Transverse colon (tissue), 4 donors: Measurements from ENCODE around the gene RBM38. TPM values are rescaled to one million over a fixed set of nuclear protein-coding genes. Genes with fewer than 3 reads are reported as not detected.

Experiments used
- DNase-seq: peaks from one replicate; pipeline ENCODE4 v3.0.0-alpha.2; 2019
- H3K27ac ChIP-seq, 4 donors: fragments of 200-600 bp; sonication (generic); 2 replicates each; pipeline ENCODE4 v1.5.1; 2016 to 2018; ENCODE audit warnings: inconsistent platforms in 4 of 4
- H3K27me3 ChIP-seq: fragments of 200-600 bp; sonication (generic); 2 replicates; pipeline ENCODE4 v1.5.1; 2017; ENCODE audit warnings: inconsistent platforms
- H3K36me3 ChIP-seq, 4 donors: fragments of 200-600 bp; sonication (generic); 2 replicates each; pipeline ENCODE4 v1.5.1; 2017 to 2019; ENCODE audit warnings: inconsistent platforms in 4 of 4
- H3K4me1 ChIP-seq, 4 donors: fragments of 200-600 bp; sonication (generic); 2 replicates each; pipeline ENCODE4 v1.5.1; 2017 to 2020; ENCODE audit warnings: inconsistent platforms in 4 of 4
- H3K4me3 ChIP-seq, 4 donors: fragments of 200-600 bp; sonication (generic); 1 replicate in 1 of 4; 2 replicates in 3 of 4; pipeline versions ENCODE4 v1.5.1 to v1.6.1; 2017 to 2019; ENCODE audit warnings: inconsistent platforms in 4 of 4
- H3K9me3 ChIP-seq, 2 donors: fragments of 200-600 bp; sonication (generic); 2 replicates each; pipeline ENCODE4 v1.5.1; 2017 to 2019; ENCODE audit warnings: inconsistent platforms in 2 of 2
- EP300 ChIP-seq: sonication (generic); formaldehyde crosslinking; IDR thresholded peaks from one replicate; pipeline ENCODE4 v1.6.1; 2017; ENCODE audit warnings: antibody characterized with exemption, low read depth
- POLR2A ChIP-seq: fragments of 450-650 bp; IDR thresholded peaks from one replicate; pipeline ENCODE4 v1.6.1; 2016; ENCODE audit warnings: antibody characterized with exemption, mild to moderate bottlenecking, moderate library complexity
- POLR2AphosphoS5 ChIP-seq, 3 donors: sonication (generic); formaldehyde crosslinking; IDR thresholded peaks; one replicate each; pipeline ENCODE4 v1.6.1; 2016; ENCODE audit warnings: antibody characterized with exemption in 3 of 3
- WGBS, 2 donors: methylation state at CpG; one replicate each; pipeline ENCODE4 v1.1.5; 2018; ENCODE audit warnings: low coverage in 1 of 2; 5-methylcytosine and 5-hydroxymethylcytosine counted together
- in situ Hi-C, 4 donors: fragments of 200-750 bp; cut with MboI; loops; one replicate each; pipeline versions ENCODE4 v1.15.0 to v1.15.1; 2017; ENCODE audit warnings: low sequenced_read_pairs in 3 of 4, low pct_ligation_motif_present in 1 of 4, low pct_unique_long_range_greater_than_20kb in 1 of 4
- intact Hi-C: fragments of 100-400 bp; cut with DNase I; formaldehyde crosslinking; loops from one replicate; pipeline ENCODE4 v1.15.1; 2023; ENCODE audit warnings: low total_unique reads
- total RNA-seq, 4 donors: library from RNA; depleted of rRNA; stranded (reverse); fragments of >200 nt; gene quantifications; one replicate each; pipeline ENCODE4 v1.1.0, GENCODE V29; 2016
- TF ChIP-seq, protein P1 (sequence below), 5 experiments: fragments of 200-600 bp in 3 of 5; fragments of 450-650 bp in 2 of 5; sonication (generic) in 3 of 5; IDR thresholded peaks; 1 replicate in 2 of 5; 2 replicates in 3 of 5; pipeline ENCODE4 v1.5.1; 2016 to 2017; ENCODE audit warnings: antibody characterized with exemption in 5 of 5, inconsistent platforms in 3 of 5, mild to moderate bottlenecking in 2 of 5, moderate library complexity in 1 of 5

RBM38 gene
- total RNA-seq, 4 donors from 2014 or later: 26.5 to 37.4 (median 30.4) TPM

DNA sequence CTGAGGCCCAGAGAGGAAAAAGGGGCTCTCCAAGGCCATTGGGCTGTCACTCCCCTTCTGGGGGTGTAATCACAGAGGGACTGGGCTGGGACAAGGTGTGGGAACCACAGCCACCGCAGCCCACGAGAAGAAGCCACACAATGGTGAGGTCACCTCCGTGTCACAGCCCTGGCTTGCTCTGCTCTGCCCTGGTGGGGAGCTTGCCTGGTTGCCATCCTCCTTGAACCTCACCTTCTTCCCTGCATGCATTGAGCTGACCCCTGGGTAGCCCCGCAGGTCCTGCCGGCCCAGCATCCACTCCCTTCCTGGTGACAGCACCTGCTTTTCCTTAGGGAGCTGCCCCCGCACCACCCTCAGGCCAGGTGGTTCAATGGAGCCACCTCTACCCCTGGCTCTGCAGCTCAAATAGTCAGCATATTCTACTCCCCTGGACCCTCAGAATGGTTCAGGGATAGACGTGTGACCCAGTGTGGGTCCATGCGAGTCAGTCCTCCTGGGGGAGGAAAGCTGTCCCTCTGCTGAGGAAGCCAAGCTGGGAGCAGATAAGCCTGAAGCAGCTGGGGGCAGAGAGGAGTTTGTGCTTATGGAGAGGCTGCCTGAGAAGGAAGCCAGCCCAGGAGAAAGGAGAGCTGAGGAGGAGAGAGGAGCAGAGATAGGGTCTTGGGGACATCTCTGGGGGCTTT lies 21.3 kb downstream of the RBM38 start:
- H3K4me1 ChIP-seq: peaks cover 0 to 3% (median 0%) of the 10 kb centered on the region in 4 donors
- in situ Hi-C loops (no loop called here), intact Hi-C loops (no loop called here)
- H3K4me3 ChIP-seq: no peak overlapping the region
- TF ChIP-seq EP300: no peak
- no peak for TF ChIP-seq POLR2A
- no peak for TF ChIP-seq POLR2AphosphoS5 (IDR thresholded peaks at IDR 0.05)
- TF ChIP-seq, protein P1, sequence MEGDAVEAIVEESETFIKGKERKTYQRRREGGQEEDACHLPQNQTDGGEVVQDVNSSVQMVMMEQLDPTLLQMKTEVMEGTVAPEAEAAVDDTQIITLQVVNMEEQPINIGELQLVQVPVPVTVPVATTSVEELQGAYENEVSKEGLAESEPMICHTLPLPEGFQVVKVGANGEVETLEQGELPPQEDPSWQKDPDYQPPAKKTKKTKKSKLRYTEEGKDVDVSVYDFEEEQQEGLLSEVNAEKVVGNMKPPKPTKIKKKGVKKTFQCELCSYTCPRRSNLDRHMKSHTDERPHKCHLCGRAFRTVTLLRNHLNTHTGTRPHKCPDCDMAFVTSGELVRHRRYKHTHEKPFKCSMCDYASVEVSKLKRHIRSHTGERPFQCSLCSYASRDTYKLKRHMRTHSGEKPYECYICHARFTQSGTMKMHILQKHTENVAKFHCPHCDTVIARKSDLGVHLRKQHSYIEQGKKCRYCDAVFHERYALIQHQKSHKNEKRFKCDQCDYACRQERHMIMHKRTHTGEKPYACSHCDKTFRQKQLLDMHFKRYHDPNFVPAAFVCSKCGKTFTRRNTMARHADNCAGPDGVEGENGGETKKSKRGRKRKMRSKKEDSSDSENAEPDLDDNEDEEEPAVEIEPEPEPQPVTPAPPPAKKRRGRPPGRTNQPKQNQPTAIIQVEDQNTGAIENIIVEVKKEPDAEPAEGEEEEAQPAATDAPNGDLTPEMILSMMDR (IDR thresholded peaks at IDR 0.05): no peak
- no peak overlapping the region for H3K27ac ChIP-seq
- H3K27me3 ChIP-seq: no peaks in the 10 kb centered on the region
- peaks cover 0 to 13% (median 5%) of the 10 kb centered on the region in 4 donors for H3K36me3 ChIP-seq
- 85% methylated on average over 8 of the region's 8 CpGs; no CpG with 5 or more reads in 1 of the 2 donors for WGBS, 2 donors
- no peaks in the 10 kb centered on the region for H3K9me3 ChIP-seq
- no peak for DNase-seq

DNA sequence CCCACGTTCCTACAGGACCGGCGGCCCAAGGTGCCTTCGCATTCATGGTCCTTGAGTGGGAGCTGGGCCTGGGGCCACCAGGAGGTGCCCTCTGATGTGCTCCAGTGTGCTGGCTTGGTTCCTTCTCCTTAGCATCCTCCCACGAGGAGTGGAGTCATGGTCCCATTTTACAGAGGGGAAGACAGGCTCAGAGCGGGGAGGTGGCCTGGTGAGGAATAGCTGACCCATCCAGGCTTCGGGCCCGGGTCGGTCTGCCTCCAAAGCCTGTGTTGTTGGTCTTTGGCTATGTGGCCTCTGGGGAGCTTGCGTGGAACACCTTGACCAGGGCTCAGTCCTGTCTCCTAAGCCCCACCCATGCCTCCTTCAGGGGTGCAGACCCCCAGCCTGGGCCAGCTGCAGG lies 22.8 kb downstream of the RBM38 start:
- peaks cover 0 to under 1% (median 0%) of the 10 kb centered on the region in 4 donors for H3K4me1 ChIP-seq

DNA sequence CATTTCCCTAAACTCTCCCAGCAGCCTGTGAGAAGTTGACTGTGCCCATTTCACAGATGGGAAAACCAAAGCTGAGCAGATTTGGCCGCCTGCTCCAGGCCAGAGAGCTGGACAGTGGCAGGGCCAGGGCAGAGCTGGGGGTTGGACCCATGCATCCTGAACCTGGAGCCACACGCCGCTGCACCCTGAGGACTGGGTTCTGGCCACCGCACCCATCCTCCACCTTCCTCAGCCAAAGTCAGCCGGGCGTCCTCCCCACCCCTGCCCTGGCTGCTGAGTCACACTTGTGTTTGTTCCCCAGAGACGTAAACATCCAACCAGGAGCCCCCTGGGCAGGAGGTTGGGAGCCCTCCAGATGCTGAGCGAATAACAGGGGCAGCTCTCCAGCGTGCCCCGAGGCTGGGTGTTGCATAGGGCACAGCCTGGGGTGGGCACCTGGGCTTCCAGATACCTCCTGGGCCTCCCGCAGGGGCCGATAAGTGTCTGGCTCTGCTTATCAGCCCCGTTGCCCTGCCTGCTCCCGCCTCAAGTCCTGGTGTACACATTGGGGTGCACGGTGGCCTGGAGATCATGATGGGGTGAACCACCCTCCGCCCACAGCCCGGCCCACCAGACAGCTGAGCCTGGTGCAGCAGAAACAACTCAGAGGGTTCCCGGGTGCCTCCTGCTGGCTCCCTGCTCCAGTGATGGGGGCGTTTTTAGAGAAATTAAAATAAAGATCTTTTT lies 23.8 kb downstream of the RBM38 start:
- DNase-seq: no peak
- Histone ChIP-seq H3K9me3 (no peaks in the 10 kb centered on the region), H3K4me3 (no peak overlapping the region), H3K36me3 (no peaks in the 10 kb centered on the region), H3K27me3 (no peaks in the 10 kb centered on the region), H3K4me1 (no peaks in the 10 kb centered on the region), H3K27ac (no peak overlapping the region)
- in situ Hi-C loops: no loop called here
- 71 to 80% methylated on average over 1 to 18 of the region's 19 CpGs for WGBS, 2 donors
- TF ChIP-seq EP300 (no peak), POLR2A (no peak), POLR2AphosphoS5 (IDR thresholded peaks at IDR 0.05) (no peak)
- TF ChIP-seq, protein P1 (IDR thresholded peaks at IDR 0.05): no peak
- intact Hi-C loops: no loop called here

More for the DNA sequence above, 22.8 kb downstream of the RBM38 start:
- no peak for DNase-seq
- no peak overlapping the region for H3K4me3 ChIP-seq
- 92% methylated on average over 10 of the region's 10 CpGs; no CpG with 5 or more reads in 1 of the 2 donors for WGBS, 2 donors
- no peak overlapping the region for H3K27ac ChIP-seq
- H3K9me3 ChIP-seq: no peaks in the 10 kb centered on the region
- no peak for TF ChIP-seq POLR2AphosphoS5 (IDR thresholded peaks at IDR 0.05)
- TF ChIP-seq EP300: no peak
- TF ChIP-seq, protein P1 (IDR thresholded peaks at IDR 0.05): no peak
- TF ChIP-seq POLR2A: no peak
- intact Hi-C loops (no loop called here), in situ Hi-C loops (no loop called here)
- no peaks in the 10 kb centered on the region for H3K36me3 ChIP-seq
- no peaks in the 10 kb centered on the region for H3K27me3 ChIP-seq

DNA sequence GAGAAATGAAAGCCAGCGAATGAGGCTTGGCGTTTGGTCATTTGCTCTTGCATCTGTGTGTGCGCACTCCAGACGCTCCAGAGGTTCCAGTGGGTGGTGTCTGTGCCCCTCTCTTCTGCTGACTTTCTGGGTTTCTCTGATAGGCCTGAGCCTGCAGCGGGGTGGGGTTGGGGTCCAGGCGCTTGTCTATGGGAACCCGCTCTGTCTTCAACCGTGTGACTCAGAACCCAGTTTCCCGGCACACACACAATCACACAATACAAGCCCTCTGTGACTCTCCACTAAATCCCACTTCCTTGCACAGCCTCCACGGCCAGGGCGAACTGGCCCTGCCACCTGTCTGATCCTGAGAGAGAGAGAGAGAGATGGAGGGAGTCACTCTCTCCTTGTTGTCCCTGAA lies 24.6 kb downstream of the RBM38 start:
- Histone ChIP-seq H3K27ac (no peak overlapping the region), H3K36me3 (no peaks in the 10 kb centered on the region), H3K4me1 (no peaks in the 10 kb centered on the region), H3K9me3 (no peaks in the 10 kb centered on the region), H3K27me3 (no peaks in the 10 kb centered on the region), H3K4me3 (no peak overlapping the region)
- in situ Hi-C loops (no loop called here), intact Hi-C loops (no loop called here)
- no peak for DNase-seq
- WGBS, 2 donors: 69 to 88% methylated on average over 5 to 11 of the region's 11 CpGs
- no peak for TF ChIP-seq EP300
- TF ChIP-seq, protein P1 (IDR thresholded peaks at IDR 0.05): no peak
- TF ChIP-seq POLR2AphosphoS5 (IDR thresholded peaks at IDR 0.05): no peak
- no peak for TF ChIP-seq POLR2A
